Lung (tissue), 12 donors: ENCODE results near the gene TMEM38B. TPM values are rescaled to one million over a fixed set of nuclear protein-coding genes. Genes with fewer than 3 reads are reported as not detected.
"Not testable (repeated sequence)": the region's sequence is repeated elsewhere in the genome, so short reads cannot be mapped to it uniquely, and the experiment has no call there.

ENCODE experiments used
- ATAC-seq: fragments of 200-7000 bp; cut with Tn5 transposase; one replicate; pipeline ENCODE4 v1.9.1; 2020; ENCODE audit warnings: moderate number of reproducible peaks; ENCODE audit not compliant: insufficient read depth, low FRiP score
- DNase-seq, 3 donors: peaks; one replicate each; pipeline ENCODE4 v3.0.0-alpha.2; 2013 to 2017
- H3K27ac ChIP-seq, 2 donors: one replicate each; pipeline ENCODE4 v1.5.1; 2013; ENCODE audit warnings: mild to moderate bottlenecking in 2 of 2, moderate library complexity in 2 of 2, control low read depth in 1 of 2, inconsistent platforms in 1 of 2, low read depth in 1 of 2, low read length in 1 of 2
- H3K27me3 ChIP-seq, 3 donors: one replicate each; pipeline ENCODE4 v1.5.1; 2013; ENCODE audit warnings: low read length in 2 of 3; ENCODE audit not compliant: control insufficient read depth in 3 of 3, insufficient read depth in 3 of 3
- H3K36me3 ChIP-seq, 4 donors: one replicate each; pipeline ENCODE4 v1.5.1; 2013; ENCODE audit warnings: low read length in 4 of 4, mild to moderate bottlenecking in 1 of 4, moderate library complexity in 1 of 4; ENCODE audit not compliant: control insufficient read depth in 4 of 4, insufficient read depth in 4 of 4
- H3K4me1 ChIP-seq, 5 donors: one replicate each; pipeline ENCODE4 v1.5.1; 2013; ENCODE audit warnings: low read length in 5 of 5, mild to moderate bottlenecking in 2 of 5, moderate library complexity in 1 of 5; ENCODE audit not compliant: control insufficient read depth in 5 of 5, insufficient read depth in 5 of 5
- H3K4me3 ChIP-seq: one replicate; pipeline ENCODE4 v1.5.1; 2013; ENCODE audit warnings: mild to moderate bottlenecking, control low read depth, moderate library complexity
- H3K9ac ChIP-seq, 2 donors: one replicate each; pipeline ENCODE4 v1.5.1; 2013; ENCODE audit warnings: low read length in 2 of 2, control low read depth in 1 of 2; ENCODE audit not compliant: insufficient read depth in 1 of 2
- H3K9me3 ChIP-seq, 4 donors: one replicate each; pipeline ENCODE4 v1.5.1; 2013; ENCODE audit warnings: low read length in 3 of 4, mild to moderate bottlenecking in 1 of 4, moderate library complexity in 1 of 4; ENCODE audit not compliant: control insufficient read depth in 4 of 4, insufficient read depth in 3 of 4
- CTCF ChIP-seq: IDR thresholded peaks from 2 replicates; pipeline ENCODE4 v1.5.1; 2012; ENCODE audit warnings: mild to moderate bottlenecking; ENCODE audit errors: control extremely low read depth, extremely low read depth
- WGBS, 2 donors: extraction: QIAGEN DNeasy Blood & Tissue Kit; methylation state at CpG; one replicate each; pipeline ENCODE4 v1.1.7; 2013; 5-methylcytosine and 5-hydroxymethylcytosine counted together
- polyA plus RNA-seq, 2 donors: library from polyadenylated mRNA; stranded (reverse); fragments of 200-250 nt; gene quantifications; one replicate each; pipeline ENCODE4 v1.2.1, GENCODE V29; 2013
- total RNA-seq, 2 donors: library from RNA; depleted of rRNA in 1 of 2; stranded (reverse); fragments of >200 nt in 1 of 2; gene quantifications; one replicate each; pipeline ENCODE4 v1.2.1, GENCODE V29; 2014 to 2021
- donor health status: control.
- donor health status: control.
- donor health status: Bipolar disorder and iron deficiency.
- donor health status: healthy.
- donor health status: DM: yes; HTN: yes; CAD: no.

Gene TMEM38B
- total and polyA plus RNA-seq, 4 donors = 4.9 to 17.2 (median 11.1) TPM

DNA sequence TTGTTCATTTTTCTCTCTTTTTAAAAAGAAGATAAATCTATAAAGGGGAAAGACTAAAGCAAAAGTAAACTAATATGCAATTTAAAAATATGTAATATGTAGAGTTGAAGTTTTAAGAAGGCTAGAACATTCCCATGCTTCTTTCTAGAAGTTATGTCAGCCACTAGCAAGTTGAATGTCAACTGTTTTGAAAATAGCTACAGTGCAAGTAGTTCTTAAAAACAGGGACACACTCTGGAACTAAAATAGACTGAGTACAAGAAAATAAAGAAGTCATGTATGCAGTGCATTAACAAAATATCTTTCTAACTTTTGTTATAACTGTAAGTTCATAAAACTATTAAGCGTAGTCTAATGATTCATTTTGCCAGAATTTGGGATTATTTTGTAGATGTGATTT is 7.9 kb downstream of the TMEM38B start:
- DNase-seq (no peak), ATAC-seq (no peak)
- 97 to 98% methylated on average over 1 of the region's 1 CpG for WGBS, 2 donors
- no peaks in the 10 kb centered on the region for H3K9me3 ChIP-seq
- H3K27ac ChIP-seq = no peak overlapping the region
- H3K9ac ChIP-seq = no peak overlapping the region
- no peaks in the 10 kb centered on the region for H3K36me3 ChIP-seq
- TF ChIP-seq CTCF = no peak
- H3K4me1 ChIP-seq = peaks cover 0 to 16% (median 0%) of the 10 kb centered on the region in 5 donors
- no peaks in the 10 kb centered on the region for H3K27me3 ChIP-seq
- no peak overlapping the region for H3K4me3 ChIP-seq

- H3K4me3 ChIP-seq, H3K36me3 ChIP-seq, DNase-seq, ATAC-seq, H3K9ac ChIP-seq, H3K27me3 ChIP-seq, H3K9me3 ChIP-seq, H3K27ac ChIP-seq: not testable (repeated sequence)
- WGBS, 2 donors = 93 to 97% methylated on average over 3 to 4 of the region's 4 CpGs
- H3K4me1 ChIP-seq = peaks cover 0 to 16% (median 0%) of the 10 kb centered on the region in 5 donors
Observed at GRCh38 chr9:105703638-105704037, 9.3 kb downstream of the TMEM38B start.

DNA sequence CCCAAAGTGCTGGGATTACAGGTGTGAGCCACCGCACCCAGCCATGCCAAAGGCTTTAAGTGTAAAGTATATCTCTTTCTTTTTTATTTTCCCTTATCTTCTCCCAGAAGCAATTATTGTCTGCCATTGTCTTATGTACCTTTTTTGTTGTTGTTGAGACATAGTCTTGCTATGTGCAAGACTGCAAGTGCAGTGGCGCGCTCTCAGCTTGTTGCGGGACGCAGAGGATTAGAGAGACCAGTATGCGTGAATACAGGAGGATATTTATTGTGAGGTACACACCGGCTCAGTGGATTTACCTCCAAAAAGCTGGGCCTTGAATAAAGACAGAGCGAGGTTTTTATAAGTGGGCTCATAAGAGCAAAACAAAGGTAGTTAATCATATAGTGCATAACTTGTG is 11.8 kb downstream of the TMEM38B start:
- H3K27ac ChIP-seq = no peak overlapping the region
- H3K27me3 ChIP-seq = no peaks in the 10 kb centered on the region
- no peak overlapping the region for H3K9ac ChIP-seq
- H3K36me3 ChIP-seq = peaks cover 0 to 7% (median 0%) of the 10 kb centered on the region in 4 donors
- WGBS, 2 donors = 98% methylated on average over 8 of the region's 8 CpGs
- no peaks in the 10 kb centered on the region for H3K9me3 ChIP-seq
- TF ChIP-seq CTCF = no peak
- H3K4me3 ChIP-seq = no peak overlapping the region
- ATAC-seq = no peak
- peaks cover 0 to 5% (median 0%) of the 10 kb centered on the region in 5 donors for H3K4me1 ChIP-seq
- DNase-seq = no peak

- 49 to 72% methylated on average over 3 of the region's 3 CpGs for WGBS, 2 donors
Observed at GRCh38 chr9:105708405-105708804, 14.1 kb downstream of the TMEM38B start.

More at GRCh38 chr9:105708405-105708804, 14.1 kb downstream of the TMEM38B start:
- Histone ChIP-seq H3K36me3 (peaks cover 0 to 7% (median 0%) of the 10 kb centered on the region in 4 donors), H3K4me3 (no peak overlapping the region), H3K4me1 (peaks cover 0 to 1% (median 0%) of the 10 kb centered on the region in 5 donors), H3K27ac (no peak overlapping the region), H3K9ac (no peak overlapping the region), H3K9me3 (no peaks in the 10 kb centered on the region), H3K27me3 (no peaks in the 10 kb centered on the region)
- no peak for TF ChIP-seq CTCF
- ATAC-seq (no peak), DNase-seq (no peak)
